GM12878 (cell line): ENCODE results near the gene DEPDC7. TPM values are rescaled to one million over a fixed set of nuclear protein-coding genes. Genes with fewer than 3 reads are reported as not detected.

Experiments
- ATF2 ChIP-seq: IDR thresholded peaks from 2 replicates; pipeline ENCODE4 v1.6.1; 2012; ENCODE audit warnings: low read length, inconsistent platforms
- CUX1 ChIP-seq: IDR thresholded peaks from 2 replicates; pipeline ENCODE4 v1.6.1; 2012; ENCODE audit warnings: improper control_type of control experiment, low read depth, low read length; ENCODE audit not compliant: insufficient replicate concordance
- HDAC2 ChIP-seq: fragments of 200-600 bp; sonication (generic); IDR thresholded peaks from 2 replicates; pipeline ENCODE4 v1.6.1; 2017
- NR2C1 ChIP-seq: fragments of 450-650 bp; IDR thresholded peaks from 2 replicates; pipeline ENCODE4 v1.6.1; 2017; ENCODE audit warnings: antibody characterized with exemption, mild to moderate bottlenecking, moderate library complexity
- RELB ChIP-seq: fragments of 450-650 bp; IDR thresholded peaks from 2 replicates; pipeline ENCODE4 v1.6.1; 2017; ENCODE audit warnings: low read depth, mild to moderate bottlenecking, moderate library complexity
- RFX5 ChIP-seq: IDR thresholded peaks from 2 replicates; pipeline ENCODE4 v1.6.1; 2011; ENCODE audit warnings: low read depth, low read length, improper control_type of control experiment
- STAT3 ChIP-seq: IDR thresholded peaks from 2 replicates; pipeline ENCODE4 v1.6.1; 2011; ENCODE audit warnings: low read depth, low read length, improper control_type of control experiment
- SUZ12 ChIP-seq: fragments of 200-600 bp; sonication (generic); IDR thresholded peaks from one replicate; pipeline ENCODE4 v1.6.1; 2018; ENCODE audit warnings: antibody characterized with exemption, mild to moderate bottlenecking; ENCODE audit not compliant: unreplicated experiment
- ZNF384 ChIP-seq: IDR thresholded peaks from 2 replicates; pipeline ENCODE4 v1.6.1; 2012; ENCODE audit warnings: low read depth, mild to moderate bottlenecking, low read length, improper control_type of control experiment, borderline replicate concordance
- polyA plus RNA-seq, 11 experiments: library from polyadenylated mRNA; depleted of rRNA in 4 of 11; unstranded in 6 of 11; stranded (reverse) in 5 of 11; fragments of >200 nt; fragmentation: Nextera tagmentation in 4 of 11; fragmentation: Illumina TruSeq in 1 of 11; extraction: Ambion mirVana in 4 of 11; extraction: Trizol in 1 of 11; gene quantifications; 1 replicate in 1 of 11; 2 replicates in 10 of 11; pipeline versions ENCODE4 v1.2.1 to v1.2.3, GENCODE V29; 2011 to 2016; ENCODE audit warnings: inconsistent platforms in 2 of 11, missing spikeins in 2 of 11, low read depth in 1 of 11
- total RNA-seq, 4 experiments: library from RNA; depleted of rRNA in 3 of 4; stranded (reverse); fragments of >200 nt in 3 of 4; fragmentation: Illumina TruSeq in 1 of 4; extraction: Trizol in 1 of 4; gene quantifications; 2 replicates each; pipeline versions ENCODE4 v1.2.1 to v1.2.3, GENCODE V29; 2013 to 2021

Gene DEPDC7
- total and polyA plus RNA-seq, 10 of the 15 experiments (the other 5 are each of a cell fraction or from before 2014, with no cell fraction given), result 0.06 to 1.1 (median 0.49) TPM

- TF ChIP-seq CUX1 (no peak), ATF2 (no peak), STAT3 (no peak), SUZ12 (no peak), ZNF384 (no peak), RFX5 (no peak), HDAC2 (no peak), RELB (no peak), NR2C1 (no peak)
Observed at GRCh38 chr11:33001281-33001680, 14.4 kb upstream of the DEPDC7 start (continued).
